OCI-LY1 (cell line): ENCODE measurements around the gene MPV17L2.
"Not testable (repeated sequence)": the region's sequence is repeated elsewhere in the genome, so short reads cannot be mapped to it uniquely, and the experiment has no call there.

Experiments
- EZH2 ChIP-seq: fragments of 200-600 bp; sonication (generic), shearing (Covaris generic); IDR thresholded peaks from 2 replicates; pipeline ENCODE4 v1.8.0; 2017; ENCODE audit warnings: borderline replicate concordance, mixed run types, mild to moderate bottlenecking, antibody characterized with exemption, low read length, moderate library complexity, mixed read lengths
- TF ChIP-seq, protein P1 (sequence below): fragments of 200-600 bp; sonication (generic), shearing (Covaris generic); IDR thresholded peaks from 2 replicates; pipeline ENCODE4 v1.5.1; 2017; ENCODE audit warnings: mild to moderate bottlenecking, antibody characterized with exemption, low read length, moderate library complexity, mixed read lengths

DNA sequence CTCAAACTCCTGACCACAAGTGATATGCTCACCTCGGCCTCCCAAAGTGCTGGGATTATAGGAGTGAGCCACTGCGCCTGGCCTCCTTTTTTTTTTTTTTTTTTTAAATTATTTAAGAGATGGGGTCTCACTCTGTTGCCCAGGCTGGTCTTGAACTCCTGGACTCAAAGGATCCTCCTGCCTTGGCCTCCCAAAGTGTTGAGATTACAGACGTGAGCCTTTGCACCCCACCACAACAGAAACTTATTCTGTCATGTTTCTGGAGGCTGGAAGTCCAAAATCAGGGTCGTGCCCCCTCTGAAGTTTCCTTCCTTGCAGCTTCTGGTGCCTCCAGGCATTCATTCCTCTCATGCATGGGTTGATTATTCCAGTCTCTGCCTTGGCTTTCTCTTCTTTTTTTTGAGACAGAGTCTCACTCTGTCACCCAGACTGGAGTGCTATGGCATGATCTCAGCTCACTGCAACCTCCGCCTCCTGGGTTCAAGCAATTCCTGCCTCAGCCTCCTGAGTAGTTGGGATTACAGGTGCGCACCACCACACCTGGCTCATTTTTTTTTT lies 33.9 kb upstream of the MPV17L2 start:
- TF ChIP-seq, protein P1, sequence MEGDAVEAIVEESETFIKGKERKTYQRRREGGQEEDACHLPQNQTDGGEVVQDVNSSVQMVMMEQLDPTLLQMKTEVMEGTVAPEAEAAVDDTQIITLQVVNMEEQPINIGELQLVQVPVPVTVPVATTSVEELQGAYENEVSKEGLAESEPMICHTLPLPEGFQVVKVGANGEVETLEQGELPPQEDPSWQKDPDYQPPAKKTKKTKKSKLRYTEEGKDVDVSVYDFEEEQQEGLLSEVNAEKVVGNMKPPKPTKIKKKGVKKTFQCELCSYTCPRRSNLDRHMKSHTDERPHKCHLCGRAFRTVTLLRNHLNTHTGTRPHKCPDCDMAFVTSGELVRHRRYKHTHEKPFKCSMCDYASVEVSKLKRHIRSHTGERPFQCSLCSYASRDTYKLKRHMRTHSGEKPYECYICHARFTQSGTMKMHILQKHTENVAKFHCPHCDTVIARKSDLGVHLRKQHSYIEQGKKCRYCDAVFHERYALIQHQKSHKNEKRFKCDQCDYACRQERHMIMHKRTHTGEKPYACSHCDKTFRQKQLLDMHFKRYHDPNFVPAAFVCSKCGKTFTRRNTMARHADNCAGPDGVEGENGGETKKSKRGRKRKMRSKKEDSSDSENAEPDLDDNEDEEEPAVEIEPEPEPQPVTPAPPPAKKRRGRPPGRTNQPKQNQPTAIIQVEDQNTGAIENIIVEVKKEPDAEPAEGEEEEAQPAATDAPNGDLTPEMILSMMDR: not testable (repeated sequence)
- not testable (repeated sequence) for TF ChIP-seq EZH2
